Fibroblast of the conjunctiva (primary cell): ENCODE measurements around the gene TROAP.
"Not testable (repeated sequence)": the region's sequence is repeated elsewhere in the genome, so short reads cannot be mapped to it uniquely, and the experiment has no call there.

Source experiments
- DNase-seq: peaks from one replicate; pipeline ENCODE4 v3.0.0-alpha.2; 2010; ENCODE audit warnings: low read depth

TROAP gene, protein sequence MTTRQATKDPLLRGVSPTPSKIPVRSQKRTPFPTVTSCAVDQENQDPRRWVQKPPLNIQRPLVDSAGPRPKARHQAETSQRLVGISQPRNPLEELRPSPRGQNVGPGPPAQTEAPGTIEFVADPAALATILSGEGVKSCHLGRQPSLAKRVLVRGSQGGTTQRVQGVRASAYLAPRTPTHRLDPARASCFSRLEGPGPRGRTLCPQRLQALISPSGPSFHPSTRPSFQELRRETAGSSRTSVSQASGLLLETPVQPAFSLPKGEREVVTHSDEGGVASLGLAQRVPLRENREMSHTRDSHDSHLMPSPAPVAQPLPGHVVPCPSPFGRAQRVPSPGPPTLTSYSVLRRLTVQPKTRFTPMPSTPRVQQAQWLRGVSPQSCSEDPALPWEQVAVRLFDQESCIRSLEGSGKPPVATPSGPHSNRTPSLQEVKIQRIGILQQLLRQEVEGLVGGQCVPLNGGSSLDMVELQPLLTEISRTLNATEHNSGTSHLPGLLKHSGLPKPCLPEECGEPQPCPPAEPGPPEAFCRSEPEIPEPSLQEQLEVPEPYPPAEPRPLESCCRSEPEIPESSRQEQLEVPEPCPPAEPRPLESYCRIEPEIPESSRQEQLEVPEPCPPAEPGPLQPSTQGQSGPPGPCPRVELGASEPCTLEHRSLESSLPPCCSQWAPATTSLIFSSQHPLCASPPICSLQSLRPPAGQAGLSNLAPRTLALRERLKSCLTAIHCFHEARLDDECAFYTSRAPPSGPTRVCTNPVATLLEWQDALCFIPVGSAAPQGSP

GRCh38 chr12:49322708-49323523 lies at the start of gene TROAP:
Gene TROAP, plus strand, starts transcription at chr12:49323255. Its CDS starts 354 bp downstream, at chr12:49323609.
- DNase-seq, result peak; percentile 94

DNA sequence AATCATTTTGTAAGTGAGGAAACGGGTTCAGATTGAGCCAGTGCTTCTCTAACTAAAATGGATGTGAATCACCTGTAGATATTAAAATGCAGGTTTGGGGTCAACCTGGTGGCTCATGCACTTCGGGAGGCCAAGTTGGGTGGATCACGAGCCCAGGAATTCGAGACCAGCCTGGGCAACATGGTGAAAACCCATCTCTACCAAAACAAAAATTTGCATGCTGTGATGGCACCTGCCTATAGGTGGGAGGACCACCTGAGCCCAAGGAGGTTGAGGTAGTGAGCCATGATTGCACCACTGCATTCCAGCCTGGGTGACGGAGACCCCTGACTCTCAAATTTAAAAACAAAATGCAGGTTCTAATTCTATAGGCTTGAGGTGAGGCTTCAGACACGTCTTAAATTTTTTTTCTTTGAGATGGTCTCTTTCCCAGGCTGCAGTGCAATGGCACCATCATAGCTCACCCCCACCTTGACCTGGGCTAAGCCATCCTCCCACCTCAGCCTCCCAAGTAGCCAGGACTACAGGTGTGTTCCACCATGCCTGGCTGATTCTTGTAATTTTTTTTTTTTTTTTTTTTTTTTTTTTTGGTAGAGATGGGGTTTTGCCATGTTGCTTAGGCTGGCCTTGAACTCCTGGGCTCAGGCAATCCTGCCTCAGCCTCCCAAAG lies 49.2 kb upstream of the TROAP start:
- DNase-seq, result no peak

DNA sequence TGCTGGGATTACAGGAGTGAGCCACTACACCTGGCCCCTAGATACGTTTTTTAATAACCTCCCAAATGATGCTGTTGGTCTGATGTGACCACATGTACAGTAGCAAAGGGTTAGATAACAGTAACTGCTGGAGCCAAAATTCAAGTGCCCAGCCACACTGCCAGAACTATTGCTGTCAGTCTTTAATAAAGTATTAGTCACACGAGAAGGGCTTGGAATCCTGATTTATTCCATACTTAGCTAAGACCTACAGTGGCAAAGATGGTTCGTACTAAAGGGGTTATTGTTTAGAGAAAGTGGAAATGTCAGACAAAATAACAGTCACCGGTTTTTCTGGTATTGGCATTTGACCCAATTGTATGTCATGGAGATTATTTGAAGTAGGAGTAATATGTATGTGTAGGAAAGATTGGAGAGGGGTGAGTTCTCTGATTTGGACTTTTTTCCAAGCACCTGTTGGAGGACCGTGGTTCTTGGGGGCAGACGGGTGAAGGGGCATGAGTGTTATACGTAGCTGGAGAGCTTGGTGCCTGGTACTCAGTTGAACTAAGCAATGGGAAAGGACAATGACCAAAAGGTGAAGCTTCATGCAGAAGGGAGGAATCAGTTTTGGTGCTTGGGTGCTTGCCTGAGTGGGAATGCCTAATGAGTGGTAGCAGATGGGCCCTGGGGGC lies 48.5 kb upstream of the TROAP start:
- DNase-seq, result no peak

DNA sequence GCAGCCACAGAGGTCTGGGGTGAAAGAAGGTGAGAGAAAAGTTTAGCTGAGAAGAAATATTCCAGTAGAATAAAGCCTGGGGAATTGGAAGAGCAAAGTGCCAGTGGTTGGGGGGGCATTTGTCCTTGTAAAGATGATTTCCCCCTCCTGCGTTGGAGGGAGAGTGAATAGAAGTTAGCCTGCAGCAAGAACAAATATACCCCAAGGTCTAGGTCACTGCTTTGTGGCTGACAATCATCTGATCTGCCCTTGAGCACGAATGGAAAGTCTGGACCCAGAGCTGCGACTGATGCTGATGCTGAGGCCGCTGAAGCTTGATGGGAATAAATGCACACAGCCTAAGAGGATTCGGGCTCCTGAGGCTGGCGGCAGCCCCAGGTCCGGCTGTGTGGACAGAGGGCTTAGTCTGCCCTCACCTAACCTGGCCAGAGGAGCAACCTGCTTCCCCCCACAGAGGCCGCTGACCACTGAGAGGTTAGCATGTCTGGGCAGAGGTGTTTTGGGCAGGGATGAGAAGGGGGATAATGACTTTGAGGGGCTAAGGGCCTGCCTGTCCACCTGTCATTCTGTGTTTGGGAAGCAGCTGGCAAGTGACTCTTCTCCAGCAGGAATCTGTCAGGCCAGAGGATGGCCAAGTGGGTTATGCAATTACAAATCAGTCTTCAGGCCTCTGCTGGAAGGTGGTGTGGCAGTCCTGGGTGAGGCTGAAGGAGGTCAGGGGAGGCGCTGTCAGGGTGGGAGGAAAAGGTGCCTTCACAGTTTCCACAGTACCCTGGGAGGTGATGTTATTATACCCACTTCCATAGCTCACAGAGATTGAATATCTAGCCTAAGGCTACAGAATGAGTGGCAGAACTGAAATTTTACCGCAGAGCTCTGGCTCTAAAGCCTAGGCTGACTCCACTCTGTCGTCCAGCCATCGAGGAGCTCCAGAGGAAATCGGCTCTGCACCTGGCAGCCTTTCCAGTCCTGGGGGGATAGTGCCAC lies 46.5 kb upstream of the TROAP start:
- DNase-seq, result no peak

GRCh38 chr12:49277466-49277865 lies 45.6 kb upstream of the TROAP start:
- DNase-seq, result no peak

GRCh38 chr12:49279706-49280159 lies 43.3 kb upstream of the TROAP start:
- no peak for DNase-seq

- not testable (repeated sequence) for DNase-seq
Observed at GRCh38 chr12:49280545-49280944, 42.5 kb upstream of the TROAP start.

GRCh38 chr12:49282302-49282701 lies 40.8 kb upstream of the TROAP start:
- DNase-seq, result no peak

DNA sequence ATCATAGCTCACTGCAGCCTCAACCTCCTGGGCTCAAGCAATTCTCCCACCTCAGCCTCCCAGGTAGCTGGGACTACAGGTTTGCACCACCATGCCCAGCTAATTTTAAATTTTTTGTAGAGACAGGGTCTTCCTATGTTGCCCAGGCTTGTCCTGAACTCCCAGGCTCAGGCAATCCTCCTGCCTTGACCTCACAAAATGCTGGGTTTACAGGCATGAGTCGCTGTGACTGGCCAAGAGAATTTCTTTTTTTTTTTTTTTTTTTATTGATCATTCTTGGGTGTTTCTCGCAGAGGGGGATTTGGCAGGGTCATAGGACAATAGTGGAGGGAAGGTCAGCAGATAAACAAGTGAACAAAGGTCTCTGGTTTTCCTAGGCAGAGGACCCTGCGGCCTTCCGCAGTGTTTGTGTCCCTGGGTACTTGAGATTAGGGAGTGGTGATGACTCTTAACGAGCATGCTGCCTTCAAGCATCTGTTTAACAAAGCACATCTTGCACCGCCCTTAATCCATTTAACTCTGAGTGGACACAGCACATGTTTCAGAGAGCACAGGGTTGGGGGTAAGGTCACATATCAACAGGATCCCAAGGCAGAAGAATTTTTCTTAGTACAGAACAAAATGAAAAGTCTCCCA lies 40.2 kb upstream of the TROAP start:
- not testable (repeated sequence) for DNase-seq

DNA sequence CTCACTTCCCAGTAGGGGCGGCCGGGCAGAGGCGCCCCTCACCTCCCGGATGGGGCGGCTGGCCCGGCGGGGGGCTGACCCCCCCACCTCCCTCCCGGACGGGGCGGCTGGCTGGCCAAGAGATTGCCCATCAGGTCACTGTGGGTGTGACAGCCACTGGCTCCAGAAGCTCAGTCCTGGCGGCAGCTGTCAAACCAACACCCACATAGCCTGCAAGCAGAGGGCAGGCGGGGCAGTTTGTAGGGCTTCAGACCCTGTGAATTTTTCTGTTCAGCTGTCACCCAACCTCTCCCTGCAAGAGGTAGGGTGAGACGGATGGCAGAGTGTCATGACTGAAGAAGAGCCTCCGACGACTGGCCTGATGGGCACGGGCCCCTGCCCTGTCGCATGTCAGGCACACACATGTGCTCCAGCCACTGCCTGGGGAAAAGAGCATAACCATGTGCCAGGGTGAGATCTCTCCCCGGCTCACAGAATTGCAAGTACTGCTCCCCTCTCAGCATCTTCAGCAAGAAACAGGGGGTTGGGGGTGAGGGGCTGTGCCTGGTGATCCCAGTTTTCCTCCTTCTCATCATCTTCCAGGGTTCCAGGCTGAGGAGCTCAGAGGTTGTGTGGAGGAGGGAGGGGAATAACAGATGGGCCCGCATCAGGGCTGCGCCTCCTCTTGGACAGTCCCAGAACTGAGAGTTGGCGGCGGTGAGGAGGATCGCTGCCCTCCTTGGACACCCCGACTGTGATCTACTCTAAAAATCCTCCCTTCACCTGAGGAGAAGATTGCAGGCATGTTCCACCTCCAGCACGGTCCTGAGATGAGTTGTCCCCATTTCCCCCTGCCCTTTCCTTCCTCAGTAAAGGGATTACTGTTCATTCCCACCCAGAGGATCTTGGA lies 39.3 kb upstream of the TROAP start:
- DNase-seq, result no peak

- no peak for DNase-seq
Observed at GRCh38 chr12:49284672-49285071, 38.4 kb upstream of the TROAP start.

- no peak for DNase-seq
Observed at GRCh38 chr12:49287876-49288275, 35.2 kb upstream of the TROAP start.

- peak; percentile 35 for DNase-seq
Observed at GRCh38 chr12:49288412-49288853, 34.6 kb upstream of the TROAP start.

- no peak for DNase-seq
Observed at GRCh38 chr12:49288922-49289555, 34.0 kb upstream of the TROAP start.

DNA sequence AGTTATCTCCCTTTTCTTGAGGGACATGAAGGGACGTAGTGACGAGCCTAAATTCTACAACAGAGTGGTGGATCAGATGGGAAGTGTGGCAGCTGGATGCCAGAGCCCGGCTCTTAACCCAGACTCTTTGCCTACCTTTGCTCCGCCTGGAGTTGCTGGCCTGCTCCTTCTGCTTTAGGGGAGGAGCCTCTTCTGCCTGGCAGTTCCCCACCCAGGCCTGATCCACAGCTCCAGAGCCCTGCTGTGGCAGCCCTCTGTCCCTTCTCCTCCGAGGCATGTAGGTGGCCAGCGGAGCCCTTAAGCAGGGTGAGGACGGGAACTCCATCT lies 30.4 kb upstream of the TROAP start:
- no peak for DNase-seq

DNA sequence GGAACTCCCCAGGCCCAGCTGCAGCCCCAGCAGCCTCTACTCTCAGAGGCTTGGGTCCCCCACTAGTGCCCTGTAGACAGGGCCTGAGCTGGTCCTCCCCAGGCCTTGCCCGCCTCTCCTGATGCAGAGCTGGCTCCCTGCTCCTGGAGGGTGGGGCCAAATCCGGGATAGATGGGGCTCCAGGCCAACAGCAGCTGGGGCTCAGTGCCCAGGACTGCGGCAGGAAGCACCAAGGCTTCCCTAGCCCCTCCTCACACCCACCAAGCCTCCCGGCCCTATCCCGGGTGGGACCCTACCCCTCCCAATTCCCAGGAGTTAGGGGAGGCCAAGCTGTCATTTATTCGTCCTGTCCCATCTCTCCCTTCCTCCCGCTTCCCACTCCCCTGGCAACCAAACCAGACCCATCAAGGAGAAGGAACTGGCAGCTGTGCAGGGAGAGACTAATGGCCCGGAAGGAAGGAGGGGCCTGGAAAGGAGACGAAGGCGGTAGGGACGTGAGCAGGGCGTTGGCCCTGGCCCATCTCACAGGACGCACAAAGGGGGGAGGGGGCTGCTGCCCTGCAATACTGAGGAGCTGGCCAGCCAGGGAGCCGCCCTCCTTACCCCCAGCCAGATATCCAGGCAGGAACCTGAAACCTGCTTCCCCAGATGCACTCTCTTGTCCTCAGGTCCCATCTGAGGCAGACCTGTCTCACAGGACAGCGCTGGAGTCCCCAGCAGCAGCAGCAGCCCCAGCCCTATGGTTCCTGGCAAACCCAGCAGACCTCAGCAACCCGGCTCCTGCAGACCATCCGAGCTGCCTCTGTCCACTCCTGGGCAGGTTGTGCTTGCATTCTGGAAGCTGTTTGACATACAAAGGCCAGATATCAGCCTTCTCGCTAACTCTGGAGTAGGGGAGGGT lies 29.7 kb upstream of the TROAP start:
- DNase-seq, result no peak
